H9 (cell line): ENCODE data around the gene KRTAP10-9. TPM values are rescaled to one million over a fixed set of nuclear protein-coding genes. Genes with fewer than 3 reads are reported as not detected.

Source experiments
- DNase-seq: peaks from one replicate; pipeline ENCODE4 v3.0.0-alpha.2; 2017
- H2AFZ ChIP-seq: one replicate; pipeline ENCODE4 v1.6.1; 2013; ENCODE audit warnings: mild to moderate bottlenecking, low read length, control low read depth, moderate library complexity
- H2AK5ac ChIP-seq: 2 replicates; pipeline ENCODE4 v1.6.1; 2013; ENCODE audit warnings: low read length, control low read depth, mixed read lengths; ENCODE audit not compliant: insufficient read length
- H2BK120ac ChIP-seq: one replicate; pipeline ENCODE4 v1.6.1; 2013; ENCODE audit warnings: low read depth, mild to moderate bottlenecking, low read length, control low read depth, inconsistent platforms; ENCODE audit not compliant: poor library complexity, severe bottlenecking
- H2BK12ac ChIP-seq: 2 replicates; pipeline ENCODE4 v1.6.1; 2013; ENCODE audit warnings: low read length, control low read depth, mixed read lengths, low read depth; ENCODE audit not compliant: insufficient read length
- H2BK15ac ChIP-seq: 2 replicates; pipeline ENCODE4 v1.6.1; 2013; ENCODE audit warnings: low read depth, low read length, control low read depth
- H2BK20ac ChIP-seq: one replicate; pipeline ENCODE4 v1.6.1; 2013; ENCODE audit warnings: low read depth, mild to moderate bottlenecking, low read length, control low read depth, inconsistent platforms; ENCODE audit not compliant: poor library complexity, severe bottlenecking
- H2BK5ac ChIP-seq: 2 replicates; pipeline ENCODE4 v1.6.1; 2013; ENCODE audit warnings: low read length, control low read depth, mixed read lengths; ENCODE audit not compliant: insufficient read length
- H3K14ac ChIP-seq: 2 replicates; pipeline ENCODE4 v1.6.1; 2013; ENCODE audit warnings: low read length, control low read depth; ENCODE audit not compliant: insufficient read depth
- H3K18ac ChIP-seq: 2 replicates; pipeline ENCODE4 v1.6.1; 2013; ENCODE audit warnings: low read depth, mild to moderate bottlenecking, mixed read lengths, low read length, control low read depth; ENCODE audit not compliant: insufficient read length
- H3K23ac ChIP-seq: 2 replicates; pipeline ENCODE4 v1.6.1; 2013; ENCODE audit warnings: low read length, control low read depth, mixed read lengths, low read depth; ENCODE audit not compliant: insufficient read length
- H3K23me2 ChIP-seq: 2 replicates; pipeline ENCODE4 v1.6.1; 2013; ENCODE audit warnings: low read depth, mild to moderate bottlenecking, mixed read lengths, low read length, control low read depth; ENCODE audit not compliant: insufficient read length, poor library complexity, severe bottlenecking
- H3K27ac ChIP-seq: 2 replicates; pipeline ENCODE4 v1.5.1; 2013; ENCODE audit warnings: low read length, control low read depth, mixed read lengths, low read depth; ENCODE audit not compliant: insufficient read length
- H3K27me3 ChIP-seq: 2 replicates; pipeline ENCODE4 v1.6.1; 2013; ENCODE audit warnings: low read length, control low read depth, inconsistent platforms; ENCODE audit not compliant: insufficient read depth
- H3K4ac ChIP-seq: 2 replicates; pipeline ENCODE4 v1.6.1; 2013; ENCODE audit warnings: low read depth, mild to moderate bottlenecking, control low read depth, inconsistent platforms, low read length, moderate library complexity
- H3K4me1 ChIP-seq: 2 replicates; pipeline ENCODE4 v1.6.1; 2013; ENCODE audit warnings: low read length, control low read depth, inconsistent platforms; ENCODE audit not compliant: insufficient read depth
- H3K4me2 ChIP-seq: 2 replicates; pipeline ENCODE4 v1.6.1; 2013; ENCODE audit warnings: low read length, control low read depth, mixed read lengths; ENCODE audit not compliant: insufficient read length, insufficient read depth
- H3K56ac ChIP-seq: 2 replicates; pipeline ENCODE4 v1.6.1; 2013; ENCODE audit warnings: low read depth, mild to moderate bottlenecking, mixed read lengths, low read length, control low read depth; ENCODE audit not compliant: insufficient read length
- H3K79me1 ChIP-seq: 2 replicates; pipeline ENCODE4 v1.6.1; 2013; ENCODE audit warnings: low read depth, mild to moderate bottlenecking, moderate library complexity, low read length, control low read depth, inconsistent platforms; ENCODE audit not compliant: insufficient read depth, poor library complexity, severe bottlenecking
- H3K79me2 ChIP-seq: 2 replicates; pipeline ENCODE4 v1.6.1; 2013; ENCODE audit warnings: low read length, control low read depth, inconsistent platforms; ENCODE audit not compliant: insufficient read depth
- H3K9ac ChIP-seq: 2 replicates; pipeline ENCODE4 v1.6.1; 2013; ENCODE audit warnings: low read length, control low read depth, mixed read lengths; ENCODE audit not compliant: insufficient read length; ENCODE audit errors: extremely low read depth
- H3K9me3 ChIP-seq: one replicate; pipeline ENCODE4 v1.6.1; 2013; ENCODE audit warnings: low read depth, low read length, inconsistent platforms; ENCODE audit not compliant: control insufficient read depth
- H3T11ph ChIP-seq: one replicate; pipeline ENCODE4 v1.6.1; 2013; ENCODE audit warnings: mild to moderate bottlenecking, low read length, control low read depth, inconsistent platforms
- H4K20me1 ChIP-seq: one replicate; pipeline ENCODE4 v1.6.1; 2013; ENCODE audit not compliant: control insufficient read depth, insufficient read length, insufficient read depth
- H4K5ac ChIP-seq: 2 replicates; pipeline ENCODE4 v1.6.1; 2013; ENCODE audit warnings: low read depth, mild to moderate bottlenecking, mixed read lengths, low read length, control low read depth; ENCODE audit not compliant: insufficient read length
- H4K8ac ChIP-seq: replicated peaks from 2 replicates; pipeline ENCODE4 v1.6.1; 2013; ENCODE audit warnings: low read length, control low read depth, mixed read lengths, low read depth; ENCODE audit not compliant: insufficient read length
- H4K91ac ChIP-seq: 2 replicates; pipeline ENCODE4 v1.6.1; 2013; ENCODE audit warnings: low read depth, mild to moderate bottlenecking, moderate library complexity, mixed read lengths, low read length, control low read depth; ENCODE audit not compliant: insufficient read length
- H3K27ac Mint-ChIP-seq, 3 experiments: 2 replicates in 2 of 3; 3 replicates in 1 of 3; pipeline ENCODE4 v1.8.0; 2020 to 2021; ENCODE audit warnings: mixed read lengths in 3 of 3, mild to moderate bottlenecking in 1 of 3, moderate library complexity in 1 of 3
- H3K27me3 Mint-ChIP-seq: 2 replicates; pipeline ENCODE4 v1.8.0; 2021; ENCODE audit warnings: low read depth, mild to moderate bottlenecking, moderate library complexity, mixed read lengths
- H3K36me3 Mint-ChIP-seq, 3 experiments: 2 replicates in 2 of 3; 3 replicates in 1 of 3; pipeline ENCODE4 v1.8.0; 2020 to 2021; ENCODE audit warnings: low read depth in 3 of 3, mixed read lengths in 3 of 3; ENCODE audit not compliant: insufficient read depth in 1 of 3
- H3K4me1 Mint-ChIP-seq, 2 experiments: 2 replicates each; pipeline ENCODE4 v1.8.0; 2020; ENCODE audit warnings: mixed read lengths in 2 of 2
- H3K4me3 Mint-ChIP-seq, 2 experiments: 2 replicates in 1 of 2; 3 replicates in 1 of 2; pipeline ENCODE4 v1.8.0; 2020 to 2021; ENCODE audit warnings: mild to moderate bottlenecking in 2 of 2, mixed read lengths in 2 of 2, moderate library complexity in 1 of 2
- H3K9me3 Mint-ChIP-seq, 2 experiments: 2 replicates in 1 of 2; 3 replicates in 1 of 2; pipeline ENCODE4 v1.8.0; 2020; ENCODE audit warnings: mild to moderate bottlenecking in 2 of 2, mixed read lengths in 2 of 2, moderate library complexity in 1 of 2
- WGBS: extraction: QIAGEN DNeasy Blood & Tissue Kit; methylation state at CpG from one replicate; pipeline ENCODE4 v1.1.7; 2013; ENCODE audit warnings: missing lambda C conversion rate, low lambda C conversion rate, mixed read lengths; ENCODE audit not compliant: insufficient read length; ENCODE audit errors: extremely low coverage; 5-methylcytosine and 5-hydroxymethylcytosine counted together
- total RNA-seq: library from RNA; stranded (reverse); gene quantifications from 2 replicates; pipeline ENCODE4 v1.2.1, GENCODE V29; 2021
- TF ChIP-seq, protein P1 (sequence below): fragments of 200-600 bp; sonication (generic); conservative IDR thresholded peaks from 3 replicates; pipeline ENCODE4 v1.8.0; 2021; ENCODE audit warnings: antibody characterized with exemption, mild to moderate bottlenecking

KRTAP10-9 gene
- total RNA-seq, 1 experiment from 2014 or later: not detected

DNA sequence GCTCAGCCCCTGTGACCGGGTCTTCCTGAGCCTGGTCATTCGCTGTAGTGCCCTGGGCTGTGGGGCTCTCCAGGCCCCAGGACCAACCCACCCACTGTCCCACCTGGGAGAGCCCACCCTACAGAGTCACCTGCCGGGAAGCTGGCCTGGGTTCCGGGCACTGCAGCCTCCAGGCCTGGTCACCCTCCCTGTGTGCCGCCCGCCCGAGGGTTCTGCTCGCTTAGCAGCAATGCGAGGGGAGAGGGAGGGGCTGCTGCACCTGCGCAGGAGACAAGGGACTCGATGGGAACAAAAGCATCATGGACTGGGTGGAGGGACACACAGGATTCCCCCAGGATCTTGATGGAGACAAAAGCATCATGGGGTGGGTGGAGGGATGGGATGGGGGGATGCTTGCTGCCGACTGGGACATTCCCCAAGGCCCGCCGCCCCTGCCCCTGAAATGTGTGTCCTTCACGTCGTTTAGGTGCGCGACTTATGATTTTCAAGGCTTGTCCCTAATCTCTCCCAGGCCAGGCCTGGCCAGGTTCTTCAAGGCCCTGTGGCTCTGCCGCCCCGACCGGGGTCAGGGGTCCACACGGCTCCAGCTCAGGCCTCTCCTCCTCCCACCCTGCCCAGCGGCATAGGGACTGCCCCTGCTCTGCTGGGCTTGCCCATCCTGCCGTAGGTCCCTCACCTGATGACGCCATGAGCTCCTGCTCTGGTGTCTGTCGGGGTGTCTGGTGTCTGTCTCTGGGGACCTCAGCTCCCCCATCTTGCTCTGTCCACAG is 13.3 kb upstream of the KRTAP10-9 start:
- no peaks in the 10 kb centered on the region for H4K20me1 ChIP-seq
- Mint-ChIP-seq H3K27ac (no peak overlapping the region), H3K27me3 (peaks cover 7% of the 10 kb centered on the region; the same call in 1 of the 2 replicates)

More for the DNA sequence above, 13.3 kb upstream of the KRTAP10-9 start:
- no peak overlapping the region for H3K18ac ChIP-seq
- Mint-ChIP-seq H3K4me1 (peaks cover 24 to 27% of the 10 kb centered on the region in 2 experiments), H3K9me3 (peaks cover 33 to 38% of the 10 kb centered on the region in 2 experiments), H3K36me3 (peaks cover 8 to 26% (median 21%) of the 10 kb centered on the region in 3 experiments), H3K4me3 (no peak overlapping the region)
- no peak overlapping the region for H2BK12ac ChIP-seq
- no peak overlapping the region for H3K27ac ChIP-seq
- H3K4ac ChIP-seq: no peak overlapping the region
- H2AFZ ChIP-seq: no peak overlapping the region
- no peak overlapping the region for H3K9ac ChIP-seq
- H4K8ac ChIP-seq: no peak overlapping the region
- H4K5ac ChIP-seq: no peak overlapping the region
- no peak overlapping the region for H2BK20ac ChIP-seq
- no CpG with 5 or more reads among the region's 26 CpGs for WGBS
- no peak overlapping the region for H3K23ac ChIP-seq
- no peak overlapping the region for H2BK5ac ChIP-seq
- no peak overlapping the region for H2BK15ac ChIP-seq
- H3K56ac ChIP-seq: no peak overlapping the region
- H3K4me1 ChIP-seq: no peaks in the 10 kb centered on the region
- DNase-seq: no peak
- H3K79me2 ChIP-seq: no peaks in the 10 kb centered on the region
- TF ChIP-seq, protein P1, sequence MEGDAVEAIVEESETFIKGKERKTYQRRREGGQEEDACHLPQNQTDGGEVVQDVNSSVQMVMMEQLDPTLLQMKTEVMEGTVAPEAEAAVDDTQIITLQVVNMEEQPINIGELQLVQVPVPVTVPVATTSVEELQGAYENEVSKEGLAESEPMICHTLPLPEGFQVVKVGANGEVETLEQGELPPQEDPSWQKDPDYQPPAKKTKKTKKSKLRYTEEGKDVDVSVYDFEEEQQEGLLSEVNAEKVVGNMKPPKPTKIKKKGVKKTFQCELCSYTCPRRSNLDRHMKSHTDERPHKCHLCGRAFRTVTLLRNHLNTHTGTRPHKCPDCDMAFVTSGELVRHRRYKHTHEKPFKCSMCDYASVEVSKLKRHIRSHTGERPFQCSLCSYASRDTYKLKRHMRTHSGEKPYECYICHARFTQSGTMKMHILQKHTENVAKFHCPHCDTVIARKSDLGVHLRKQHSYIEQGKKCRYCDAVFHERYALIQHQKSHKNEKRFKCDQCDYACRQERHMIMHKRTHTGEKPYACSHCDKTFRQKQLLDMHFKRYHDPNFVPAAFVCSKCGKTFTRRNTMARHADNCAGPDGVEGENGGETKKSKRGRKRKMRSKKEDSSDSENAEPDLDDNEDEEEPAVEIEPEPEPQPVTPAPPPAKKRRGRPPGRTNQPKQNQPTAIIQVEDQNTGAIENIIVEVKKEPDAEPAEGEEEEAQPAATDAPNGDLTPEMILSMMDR: no peak
- H2BK120ac ChIP-seq: no peak overlapping the region
- H3K79me1 ChIP-seq: no peaks in the 10 kb centered on the region
- no peak overlapping the region for H2AK5ac ChIP-seq
- no peak overlapping the region for H4K91ac ChIP-seq
- no peak overlapping the region for H3K14ac ChIP-seq
- no peak overlapping the region for H3K4me2 ChIP-seq
- no peaks in the 10 kb centered on the region for H3K23me2 ChIP-seq
- H3K9me3 ChIP-seq: peaks cover 9% of the 10 kb centered on the region
- H3T11ph ChIP-seq: no peak overlapping the region
- H3K27me3 ChIP-seq: no peaks in the 10 kb centered on the region
